Right kidney (tissue), 1 donor: ENCODE data around the gene NUCKS1.

Experiments used
- DNase-seq: peaks from one replicate; pipeline ENCODE4 v3.0.0-alpha.2; 2016

NUCKS1 gene

GRCh38 chr1:205669341-205670149 lies 80.4 kb downstream of the NUCKS1 start:
- no peak for DNase-seq

- DNase-seq: no peak
Measured at GRCh38 chr1:205668951-205669340, 81.0 kb downstream of the NUCKS1 start.

- no peak for DNase-seq
Measured at GRCh38 chr1:205667909-205668643, 81.9 kb downstream of the NUCKS1 start.

- no peak for DNase-seq
Measured at GRCh38 chr1:205666372-205667166, 83.4 kb downstream of the NUCKS1 start.

GRCh38 chr1:205665201-205666045 lies 84.6 kb downstream of the NUCKS1 start:
- DNase-seq: no peak

GRCh38 chr1:205664399-205665017 lies 85.5 kb downstream of the NUCKS1 start:
- DNase-seq: no peak

GRCh38 chr1:205663286-205663936 lies 86.6 kb downstream of the NUCKS1 start:
- no peak for DNase-seq
